NCI-H82 treated with DMSO at 0.1 percent for 48 hours (cell line): ENCODE data around the gene TMED4.
"Not testable (repeated sequence)": the region's sequence is repeated elsewhere in the genome, so short reads cannot be mapped to it uniquely, and the experiment has no call there.

Experiments
- DNase-seq: peaks from one replicate; lab custom pipeline; 2025; ENCODE audit not compliant: unreplicated experiment; lab: John Stamatoyannopoulos, UW

Gene TMED4

DNA sequence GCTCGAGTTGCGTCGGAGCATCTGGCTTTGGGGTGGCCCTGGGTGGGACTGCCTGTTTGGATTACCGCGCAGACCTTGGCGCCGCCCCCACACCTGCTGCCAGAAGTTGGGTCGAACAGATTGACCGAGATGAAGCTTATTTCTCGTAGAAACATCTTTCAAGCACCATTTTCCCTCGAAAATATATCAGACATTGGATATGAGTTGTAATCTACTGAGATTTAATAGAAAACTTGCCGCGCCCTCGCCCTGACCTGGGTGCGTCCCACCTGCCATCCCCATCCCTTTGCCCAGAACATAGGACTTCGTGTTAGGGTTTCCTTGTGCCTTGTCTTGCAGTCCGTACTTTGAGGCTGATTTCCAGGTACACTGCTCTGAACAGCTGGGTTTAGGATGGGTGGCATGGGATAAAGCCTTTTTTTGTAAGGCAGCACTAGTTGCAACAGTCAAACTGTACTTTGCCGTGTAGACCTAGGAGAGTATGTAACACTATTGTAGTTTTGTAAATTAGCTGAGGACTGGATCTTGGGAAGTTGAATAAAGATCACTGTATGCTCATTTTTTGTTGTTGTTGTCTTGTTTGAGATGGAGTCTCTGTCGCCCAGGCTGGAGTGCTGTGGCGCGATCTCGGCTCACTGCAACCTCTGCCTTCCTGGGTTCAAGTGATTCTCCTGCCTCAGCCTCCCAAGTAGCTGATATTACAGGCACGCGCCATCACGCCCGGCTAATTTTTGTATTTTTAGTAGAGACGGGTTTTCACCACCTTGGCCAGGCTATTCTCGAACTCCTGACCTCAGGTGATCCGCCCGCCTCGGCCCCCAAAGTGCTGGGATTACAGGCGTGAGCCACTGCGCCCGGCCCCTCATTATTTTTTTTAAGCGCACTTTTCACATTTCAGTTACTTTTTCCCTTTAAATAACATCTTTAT lies 25.4 kb upstream of the TMED4 start:
- no peak for DNase-seq

DNA sequence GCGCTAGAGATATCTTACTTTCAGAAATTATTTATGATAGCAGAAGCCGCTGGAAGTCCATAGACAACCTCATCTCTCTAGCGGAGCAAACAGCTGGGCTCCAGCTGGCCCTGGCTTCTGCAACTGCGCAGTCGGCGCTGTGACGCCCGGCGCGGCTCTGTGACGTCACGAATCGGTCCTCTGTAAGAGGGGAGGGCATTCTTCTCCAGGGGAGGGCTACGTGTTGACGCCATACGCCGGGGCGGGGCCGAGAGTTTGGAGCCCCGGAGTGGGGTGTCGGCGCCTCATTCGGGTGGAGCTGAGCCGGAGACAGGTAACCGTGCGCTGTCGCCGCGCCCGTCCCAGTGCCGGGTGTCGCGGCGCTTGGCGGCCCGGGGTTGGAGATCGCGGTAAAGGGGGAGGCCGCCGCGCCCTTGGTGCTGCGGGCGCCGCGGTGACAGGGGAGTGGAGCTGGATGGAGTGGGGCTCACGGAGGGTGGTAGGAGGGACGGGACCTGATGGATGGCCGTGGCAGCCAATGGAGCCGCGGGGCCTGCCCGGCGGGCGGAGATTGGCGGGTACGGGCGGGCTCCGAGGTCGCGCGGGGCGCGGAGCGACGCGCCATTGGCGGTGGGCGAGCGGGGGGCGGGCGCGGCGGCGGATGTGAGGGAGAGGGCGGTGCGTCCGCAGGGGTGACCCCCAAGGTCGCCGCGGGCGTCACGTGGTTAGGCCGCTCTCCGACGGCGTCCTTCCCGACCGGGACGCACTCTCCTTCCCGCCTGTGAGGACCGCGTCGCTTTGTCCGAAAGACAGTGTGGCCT lies 24.5 kb upstream of the TMED4 start, which contains the start of gene OGDH:
Gene OGDH, plus strand, starts transcription at position 287 of the 800 bp plus-strand sequence. CDS start 17,717 bp downstream, outside the sequence.
- DNase-seq: peak; percentile 90

DNA sequence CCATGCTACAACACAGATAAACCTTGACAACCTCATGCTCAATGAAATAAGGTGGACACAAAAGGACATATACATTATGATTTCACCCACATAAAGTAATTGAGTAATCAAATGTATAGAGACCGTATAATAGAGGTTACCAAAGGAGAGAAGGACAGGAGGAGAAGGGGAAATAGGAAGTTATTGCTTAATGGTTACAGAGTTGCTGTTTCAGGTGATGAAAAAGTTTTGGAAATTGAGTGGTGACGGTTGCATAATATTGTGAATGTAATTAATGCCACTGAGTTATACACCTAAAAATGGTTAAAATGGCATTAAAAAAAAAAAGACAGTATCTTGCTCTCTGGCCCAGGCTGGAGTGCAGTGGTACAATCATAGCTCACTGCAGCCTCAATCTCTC lies 22.9 kb upstream of the TMED4 start:
- DNase-seq: no peak

DNA sequence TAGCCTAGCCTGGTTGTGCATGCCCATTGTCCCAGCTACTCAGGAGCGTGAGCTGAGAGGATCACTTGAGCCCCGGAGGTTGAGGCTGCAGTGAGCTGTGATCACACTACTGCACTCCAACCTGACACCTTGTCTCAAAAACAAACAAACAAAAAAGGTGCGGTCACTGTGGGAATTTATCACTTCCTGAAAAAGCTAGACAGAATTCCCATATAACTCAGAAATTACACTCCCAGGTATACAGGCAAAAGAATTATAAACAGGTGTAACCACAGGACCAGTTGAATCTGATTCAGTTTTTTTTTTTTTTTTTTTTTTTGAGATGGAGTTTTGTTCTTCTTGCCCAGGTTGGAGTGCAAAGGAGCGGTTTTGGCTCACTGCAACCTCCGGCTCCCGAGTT lies 21.2 kb upstream of the TMED4 start:
- no peak for DNase-seq

DNA sequence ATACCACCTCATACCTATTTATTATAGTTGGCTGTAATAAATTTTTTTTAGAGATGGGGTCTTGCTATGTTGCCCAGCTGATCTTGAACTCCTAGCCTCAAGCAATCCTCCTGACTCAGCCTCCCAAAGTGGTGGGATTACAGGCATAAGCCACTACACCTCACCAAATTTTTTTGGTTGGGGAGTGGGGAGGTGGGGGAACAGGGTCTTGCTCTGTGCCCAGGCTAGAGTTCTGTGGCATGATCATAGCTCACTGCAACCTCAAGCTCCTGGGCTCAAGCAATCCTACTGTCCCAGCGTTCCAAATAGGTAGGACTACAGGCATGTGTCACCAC lies 20.5 kb upstream of the TMED4 start:
- DNase-seq: no peak

DNA sequence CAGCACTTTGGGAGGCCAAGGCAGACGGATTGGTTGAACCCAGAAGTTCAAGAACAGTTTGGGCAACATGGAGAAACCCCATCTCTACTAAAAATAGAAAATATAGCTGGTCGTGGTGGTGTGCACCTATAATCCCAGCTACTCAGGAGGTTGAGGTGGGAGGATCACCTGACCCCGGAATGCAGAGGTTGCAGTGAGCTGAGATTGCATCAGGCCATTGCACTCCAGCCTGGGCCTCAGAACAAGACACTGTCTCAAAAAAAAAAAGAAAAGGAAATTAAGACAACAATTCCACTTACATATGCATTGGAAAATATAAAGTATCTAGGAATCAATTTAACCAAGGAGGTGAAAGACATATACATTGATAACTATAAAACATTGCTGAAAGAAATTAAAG lies 17.2 kb upstream of the TMED4 start:
- no peak for DNase-seq

DNA sequence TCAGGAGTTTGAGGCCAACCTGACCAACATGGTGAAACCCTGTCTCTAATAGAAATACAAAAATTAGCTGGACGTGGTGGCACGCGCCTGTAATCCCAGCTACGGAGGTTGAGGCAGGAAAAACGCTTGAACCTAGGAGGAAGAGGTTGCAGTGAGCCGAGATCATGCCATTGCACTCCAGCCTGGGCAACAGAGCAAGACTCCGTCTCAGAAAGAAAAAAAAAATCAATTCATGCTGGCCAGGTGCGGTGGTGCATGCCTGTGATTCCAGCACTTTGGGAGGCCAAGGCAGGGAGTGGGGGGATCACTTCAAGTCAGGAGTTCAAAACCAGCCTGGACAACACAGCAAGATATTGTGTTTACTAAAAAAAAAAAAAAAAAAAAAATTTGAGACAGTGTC lies 15.2 kb upstream of the TMED4 start:
- DNase-seq: not testable (repeated sequence)

DNA sequence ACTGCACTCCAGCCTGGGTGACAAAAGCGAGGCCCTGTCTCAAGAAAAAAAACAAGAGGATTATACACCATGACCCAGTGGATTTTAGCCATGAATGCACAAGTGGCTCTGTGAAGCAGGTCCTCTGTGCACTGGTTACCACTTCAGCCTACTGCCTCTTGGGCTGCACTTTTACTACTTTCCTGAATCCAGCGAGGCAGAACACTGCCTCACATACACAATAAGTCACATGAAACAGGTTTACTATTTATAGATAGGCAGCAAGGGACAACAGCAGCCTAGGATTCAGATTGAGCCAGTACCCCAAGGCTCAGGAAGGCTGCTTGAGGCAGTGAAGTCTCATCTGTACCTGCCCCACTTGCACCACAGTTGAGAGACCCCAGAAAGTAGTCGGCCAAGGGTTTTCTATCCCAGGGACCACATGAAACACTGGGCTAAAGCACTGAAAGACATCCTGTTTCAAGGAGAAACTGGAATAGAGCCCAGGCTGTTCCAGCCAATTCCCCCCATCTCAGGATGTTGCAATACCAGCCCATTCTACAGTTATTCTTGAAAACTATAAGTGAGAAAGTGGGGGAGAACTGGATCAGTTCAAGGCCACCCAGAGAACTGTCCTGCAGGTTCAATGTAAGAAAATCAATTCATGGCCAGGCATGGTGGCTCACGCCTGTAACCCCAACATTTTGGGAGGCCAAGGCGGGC lies 14.1 kb upstream of the TMED4 start:
- DNase-seq: no peak

DNA sequence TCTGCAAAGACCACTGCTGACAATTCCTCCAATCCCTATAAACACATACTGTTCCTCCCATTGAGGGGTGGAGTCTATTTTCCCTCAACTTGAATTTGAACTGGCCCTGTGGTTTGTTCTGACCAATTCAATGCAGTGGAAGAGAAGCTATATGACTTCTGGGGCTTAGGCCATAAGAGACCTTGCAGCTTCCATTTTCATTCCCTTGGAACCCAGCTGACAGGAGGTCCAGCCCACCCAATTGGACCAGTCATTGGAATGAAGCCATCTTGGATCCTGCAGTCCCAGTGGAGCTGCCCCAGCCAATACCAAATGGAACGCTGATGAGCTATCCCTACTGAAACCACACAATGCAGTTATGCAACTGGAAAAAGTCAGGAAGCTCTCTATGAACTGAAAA lies 8.9 kb upstream of the TMED4 start:
- no peak for DNase-seq

DNA sequence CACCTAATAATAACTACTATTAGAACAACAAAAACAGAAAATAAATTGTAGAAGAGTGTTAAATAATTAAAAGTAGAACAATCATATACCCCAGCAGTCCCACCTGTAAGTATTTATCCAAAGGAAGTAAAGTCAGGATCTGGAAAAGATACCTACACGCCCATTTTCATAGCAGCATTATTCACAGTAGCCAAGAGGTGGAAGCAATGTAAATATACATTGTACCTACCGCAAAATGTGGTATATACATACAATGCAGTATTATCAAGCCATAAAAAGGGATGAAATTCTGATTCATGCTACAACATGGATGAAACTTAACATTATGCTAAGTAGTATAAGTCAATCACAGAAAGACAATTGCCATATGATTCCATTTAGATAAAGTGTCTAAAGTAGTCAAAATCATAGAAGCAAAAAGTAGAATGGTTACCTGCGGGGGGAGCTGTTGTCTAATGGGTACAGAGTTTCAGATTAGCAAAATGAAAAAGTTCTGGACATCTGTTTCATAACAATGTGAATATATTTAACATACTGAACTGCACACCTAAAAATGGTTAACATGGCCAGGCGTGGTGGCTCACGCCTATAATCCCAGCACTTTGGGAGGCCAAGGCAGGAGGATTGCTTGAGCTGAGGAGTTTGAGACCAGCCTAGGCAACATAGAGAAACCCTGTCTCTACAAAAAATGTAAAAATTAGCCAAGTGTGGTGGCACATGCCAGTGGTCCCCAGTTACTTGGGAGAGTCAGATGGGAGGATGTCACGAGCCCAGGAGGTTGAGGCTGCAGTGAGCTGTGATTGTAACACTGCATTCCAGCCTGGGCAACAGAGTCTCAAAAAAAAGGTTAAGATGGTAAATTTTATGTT lies 6.0 kb upstream of the TMED4 start:
- peak; percentile 60 for DNase-seq

DNA sequence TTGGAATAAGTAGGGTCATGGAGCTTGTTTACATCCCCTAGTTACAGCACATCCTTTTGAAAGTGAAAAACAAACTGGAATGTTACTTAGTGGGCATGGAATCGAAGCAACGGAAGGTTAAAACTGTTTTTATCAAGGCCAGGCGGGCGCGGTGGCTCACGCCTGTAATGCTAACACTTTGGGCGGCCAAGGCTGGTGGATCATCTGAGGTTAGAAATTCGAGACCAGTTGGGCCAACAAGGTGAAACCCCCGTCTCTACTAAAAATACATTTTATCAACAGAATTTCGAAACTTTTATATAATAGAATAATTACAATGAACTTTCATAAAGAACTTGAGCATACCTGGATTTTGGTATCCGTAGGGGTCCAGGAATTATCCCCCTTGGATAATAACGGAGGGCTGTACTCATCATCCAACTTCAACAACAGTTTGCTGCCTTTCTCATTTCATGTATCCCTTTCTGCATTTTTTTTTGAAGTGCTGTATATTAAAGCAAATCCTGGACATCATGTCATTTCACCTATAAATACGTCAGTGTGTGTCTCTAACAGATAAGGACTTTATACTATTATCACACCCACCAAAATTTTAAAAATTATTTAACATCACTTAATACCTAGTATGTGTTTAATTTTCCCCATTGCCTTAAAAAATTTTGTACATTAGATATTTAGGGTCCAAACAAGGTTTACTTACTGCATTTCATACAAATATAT lies 1.3 kb upstream of the TMED4 start:
- no peak for DNase-seq

DNA sequence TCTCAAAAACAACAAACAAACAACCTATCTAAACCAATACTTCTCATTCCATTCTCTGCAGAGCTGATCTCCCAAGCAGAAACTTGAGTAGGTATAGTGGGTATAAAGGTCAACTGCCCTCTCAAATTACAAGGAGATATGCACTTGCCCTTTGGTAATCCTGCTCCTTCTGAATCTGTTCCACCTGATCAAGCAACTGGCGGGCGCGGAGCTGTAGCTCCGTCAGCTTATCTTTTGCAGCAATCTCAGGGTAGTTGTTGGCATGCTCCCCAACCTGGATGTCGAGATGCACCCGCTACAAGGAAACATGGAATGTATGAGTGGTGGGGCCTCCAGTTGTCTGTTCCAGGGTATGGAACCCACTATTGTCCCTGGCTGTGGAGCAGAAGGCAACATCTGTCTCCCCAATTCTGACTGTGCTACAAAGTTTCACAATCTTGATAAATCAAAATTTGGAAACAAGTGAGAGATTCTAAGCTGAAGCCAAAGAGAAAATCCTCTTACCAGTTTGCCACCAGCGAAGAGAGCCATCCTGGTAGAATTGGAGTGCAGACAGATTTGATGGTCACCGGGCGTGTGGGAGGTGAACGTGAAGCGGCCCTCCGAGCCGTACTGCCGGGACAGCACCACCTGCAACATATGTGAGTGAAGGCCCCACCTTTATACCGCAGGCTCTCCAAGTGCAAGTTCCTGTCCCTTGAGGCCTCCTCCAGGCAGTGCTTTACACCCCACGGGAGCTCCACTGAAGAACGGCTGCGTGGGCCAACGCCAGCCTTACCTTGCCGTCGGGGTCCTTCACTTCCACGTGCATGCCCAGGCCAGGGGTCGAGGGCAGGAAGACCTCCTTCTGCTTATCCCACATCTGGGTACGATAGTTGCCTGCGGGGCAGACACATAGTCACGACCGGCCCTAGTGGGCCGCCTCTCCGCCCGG lies 819 bp downstream of the TMED4 start:
- DNase-seq: no peak

DNA sequence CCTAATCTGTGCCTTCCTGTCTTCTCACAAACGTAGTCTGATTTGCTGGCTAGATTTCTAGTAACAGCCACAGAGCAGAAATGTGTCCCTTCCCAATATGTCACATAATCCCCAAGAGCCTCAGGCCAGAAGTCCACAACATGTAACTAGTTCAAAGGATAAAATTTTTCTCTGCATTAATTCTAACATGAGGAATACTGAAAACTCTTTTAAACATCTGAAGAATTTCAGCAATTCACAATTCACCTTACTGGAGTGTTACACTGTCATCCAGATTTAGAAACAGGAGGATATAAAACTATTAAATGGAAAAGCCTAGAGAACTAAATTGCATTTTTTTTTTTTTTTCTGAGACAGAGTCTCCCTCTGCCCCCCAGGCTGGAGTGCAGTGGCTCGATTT lies 5.8 kb downstream of the TMED4 start:
- no peak for DNase-seq

DNA sequence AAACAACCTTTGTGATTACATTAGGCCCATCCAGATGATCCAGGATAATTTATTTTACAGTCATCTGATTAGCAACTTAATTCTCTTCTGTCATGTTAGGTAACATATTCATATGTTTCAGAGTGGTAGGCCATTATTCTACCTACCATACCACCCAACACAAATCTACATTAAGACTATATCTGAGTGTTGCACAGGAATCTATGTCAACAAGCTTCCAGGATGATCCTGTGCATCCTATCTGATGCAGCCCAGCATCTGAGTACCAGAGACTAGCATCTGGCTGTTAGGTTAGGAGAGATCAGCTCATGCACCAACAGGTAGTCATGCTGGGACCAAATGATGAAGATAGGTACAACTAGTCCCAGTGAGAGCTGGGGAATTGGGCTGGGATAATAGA lies 7.0 kb downstream of the TMED4 start:
- no peak for DNase-seq

DNA sequence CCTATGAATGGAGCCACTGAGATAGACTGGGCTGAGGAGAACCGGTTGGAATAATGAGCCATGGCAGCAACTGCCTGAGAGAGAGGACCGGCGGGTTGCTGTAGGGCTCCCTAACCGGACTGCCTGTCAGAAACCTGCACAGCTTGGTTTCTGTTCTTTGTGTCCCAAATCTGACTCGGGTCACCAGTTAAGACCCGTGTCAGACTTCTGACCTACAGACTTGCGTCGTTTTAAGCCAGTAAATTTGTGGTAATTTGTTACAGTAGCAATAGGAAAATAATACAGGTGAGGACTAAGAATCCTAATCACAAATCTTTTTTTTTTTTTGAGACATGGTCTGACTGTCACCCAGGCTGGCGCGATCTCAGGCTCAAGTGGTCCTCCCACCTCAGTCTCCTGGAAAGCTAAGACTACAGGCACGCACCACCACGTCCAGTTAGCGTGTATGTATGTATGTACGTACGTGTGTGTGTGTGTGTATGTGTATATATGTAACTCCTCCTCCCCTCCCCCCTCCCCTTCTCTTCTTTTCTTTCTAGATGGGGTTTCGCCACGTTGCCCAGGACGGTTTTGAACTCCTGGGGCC lies 7.7 kb downstream of the TMED4 start:
- DNase-seq: no peak

DNA sequence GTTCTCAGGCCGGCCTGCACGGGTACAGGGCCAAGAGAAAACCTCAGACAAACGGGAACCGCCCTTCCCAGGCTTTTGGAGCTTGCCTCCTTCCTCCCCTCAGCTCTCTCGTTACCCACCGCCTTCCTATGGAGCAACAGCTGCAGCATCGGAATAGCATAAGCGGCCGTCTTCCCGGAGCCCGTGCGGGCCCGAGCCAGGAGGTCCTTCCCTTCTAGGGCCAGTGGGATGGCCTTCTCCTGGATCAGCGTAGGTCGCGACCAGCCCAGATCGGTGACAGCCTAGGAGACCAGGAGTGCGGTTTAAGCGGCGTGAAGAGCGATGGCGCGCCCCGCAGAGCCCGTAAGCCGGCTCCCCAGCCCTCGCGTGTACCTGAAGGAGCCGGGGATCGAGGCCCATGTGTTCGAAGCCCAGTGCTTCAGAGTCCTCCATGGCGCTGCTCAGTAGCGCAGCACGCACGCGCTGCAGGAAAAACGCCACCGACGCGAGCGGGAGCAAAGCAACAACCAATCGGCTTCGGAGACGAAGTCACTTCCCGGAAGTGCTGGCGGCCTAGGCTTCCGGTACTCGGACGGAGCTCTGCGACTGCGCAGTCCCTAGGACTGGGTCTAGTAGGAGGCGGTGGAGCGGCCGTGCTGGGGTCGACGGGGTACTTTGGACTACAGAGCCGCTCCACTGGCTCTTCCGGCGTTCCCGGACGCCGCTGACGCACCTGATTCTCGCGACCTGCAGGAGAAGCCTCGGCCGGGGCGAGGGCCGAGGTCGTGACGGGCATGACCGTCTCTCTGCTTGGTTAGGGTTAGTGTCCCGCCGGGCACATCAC lies 8.4 kb downstream of the TMED4 start, which contains the start of gene DDX56:
Gene DDX56, minus strand, starts transcription at position 445 of the 823 bp plus-strand sequence. Its CDS starts 13 bp downstream, at position 432.
- DNase-seq: peak; percentile 82

DNA sequence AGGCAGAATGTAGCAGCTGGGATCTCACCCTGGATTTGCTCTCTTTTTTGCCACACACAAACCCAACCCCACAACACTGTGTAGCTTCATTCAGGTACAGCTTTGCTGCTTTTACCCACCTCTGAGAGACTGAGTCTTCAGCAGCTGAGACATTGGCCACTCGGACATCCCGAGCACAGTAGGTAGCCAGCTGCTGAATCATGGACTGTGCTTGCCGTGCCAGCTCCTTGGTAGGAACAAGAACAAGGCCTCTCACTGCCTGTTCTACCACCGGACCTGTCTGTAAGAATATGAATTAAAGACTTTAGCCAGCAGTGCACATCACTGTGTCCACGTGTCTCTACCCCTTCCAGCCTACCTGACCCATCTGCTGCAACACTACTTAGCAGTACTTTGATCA lies 9.3 kb downstream of the TMED4 start:
- DNase-seq: no peak

DNA sequence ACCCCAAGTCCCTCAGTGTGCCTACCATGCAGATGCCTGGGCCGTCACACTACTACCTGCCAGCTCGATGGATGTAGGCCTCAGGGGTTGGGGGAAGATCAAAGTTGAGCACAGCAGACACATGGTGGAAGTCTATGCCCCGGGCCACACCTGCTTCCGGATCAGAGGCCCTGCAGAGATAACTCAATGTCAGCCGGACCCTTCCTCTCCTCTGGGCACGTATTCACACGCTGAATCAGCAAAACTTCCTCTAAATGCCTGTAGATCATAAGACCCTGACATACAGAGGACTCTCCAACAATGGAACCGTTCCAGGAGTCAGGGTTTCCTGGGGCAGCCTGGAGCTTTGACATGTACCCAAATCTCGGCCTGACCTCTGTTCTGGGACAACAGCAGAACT lies 12.1 kb downstream of the TMED4 start:
- no peak for DNase-seq
